ENCODE data around the gene PRADC1.

DNA sequence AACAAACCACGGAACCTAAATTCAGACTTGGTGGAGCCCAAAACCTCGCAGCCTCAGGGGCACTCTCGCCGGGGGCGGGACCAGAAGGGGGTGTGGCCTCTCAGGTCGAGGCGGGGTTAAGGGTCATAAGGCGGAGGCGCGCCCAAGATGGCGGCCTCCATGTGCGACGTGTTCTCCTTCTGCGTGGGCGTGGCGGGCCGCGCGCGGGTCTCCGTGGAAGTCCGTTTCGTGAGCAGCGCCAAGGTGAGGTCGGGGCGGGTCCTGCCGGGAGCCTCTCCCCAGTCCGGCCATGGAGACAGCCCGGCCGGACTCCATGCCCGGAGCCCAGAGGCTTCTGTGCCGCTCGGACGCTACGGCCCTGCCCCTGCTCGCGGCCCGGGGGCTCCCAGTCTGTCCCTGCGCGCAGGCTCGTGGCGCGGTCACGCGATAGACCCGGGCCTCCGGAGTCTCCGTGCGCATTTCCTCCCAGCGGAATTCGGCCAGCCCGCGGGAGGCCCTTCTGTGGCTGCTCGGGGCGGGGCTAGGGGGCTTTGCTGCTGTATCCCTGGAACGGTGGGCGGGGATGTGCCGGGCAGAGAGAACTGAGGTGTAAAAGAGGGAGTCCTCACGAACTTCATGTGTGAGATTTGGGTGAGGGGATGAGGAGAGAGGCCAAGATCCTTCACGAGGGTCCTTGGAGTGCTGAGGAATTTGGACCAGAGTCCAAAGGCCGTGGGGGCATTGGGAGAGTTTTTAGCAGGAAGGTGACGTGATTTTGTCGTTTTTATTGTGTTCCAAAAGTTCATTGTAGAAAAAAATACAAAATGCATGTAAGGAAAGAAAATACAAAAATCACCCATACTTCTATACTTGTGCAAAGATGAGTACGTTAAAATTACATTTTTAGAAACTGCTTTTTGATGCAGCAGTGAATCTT lies 18.7 kb downstream of the PRADC1 start, which contains the start of gene SMYD5:
- peak; percentile 33 to 34 for TF ChIP-seq POLR2A (IDR thresholded peaks at IDR 0.05)
- TF ChIP-seq, protein P1, sequence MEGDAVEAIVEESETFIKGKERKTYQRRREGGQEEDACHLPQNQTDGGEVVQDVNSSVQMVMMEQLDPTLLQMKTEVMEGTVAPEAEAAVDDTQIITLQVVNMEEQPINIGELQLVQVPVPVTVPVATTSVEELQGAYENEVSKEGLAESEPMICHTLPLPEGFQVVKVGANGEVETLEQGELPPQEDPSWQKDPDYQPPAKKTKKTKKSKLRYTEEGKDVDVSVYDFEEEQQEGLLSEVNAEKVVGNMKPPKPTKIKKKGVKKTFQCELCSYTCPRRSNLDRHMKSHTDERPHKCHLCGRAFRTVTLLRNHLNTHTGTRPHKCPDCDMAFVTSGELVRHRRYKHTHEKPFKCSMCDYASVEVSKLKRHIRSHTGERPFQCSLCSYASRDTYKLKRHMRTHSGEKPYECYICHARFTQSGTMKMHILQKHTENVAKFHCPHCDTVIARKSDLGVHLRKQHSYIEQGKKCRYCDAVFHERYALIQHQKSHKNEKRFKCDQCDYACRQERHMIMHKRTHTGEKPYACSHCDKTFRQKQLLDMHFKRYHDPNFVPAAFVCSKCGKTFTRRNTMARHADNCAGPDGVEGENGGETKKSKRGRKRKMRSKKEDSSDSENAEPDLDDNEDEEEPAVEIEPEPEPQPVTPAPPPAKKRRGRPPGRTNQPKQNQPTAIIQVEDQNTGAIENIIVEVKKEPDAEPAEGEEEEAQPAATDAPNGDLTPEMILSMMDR (IDR thresholded peaks at IDR 0.05 in 4 of 5, conservative IDR thresholded peaks at IDR 0.05 in 1 of 5), result no peak
